ENCODE data around the gene CFAP100.

GRCh38 chr3:126473292-126474168 is 78.8 kb downstream of the CFAP100 start:
- TF ChIP-seq CTCF (IDR thresholded peaks at IDR 0.05) (no peak), POLR2A (IDR thresholded peaks at IDR 0.05) (no peak)
